NK-92 (cell line): Measurements from ENCODE around the gene BHLHE41.

Experiments
- DNase-seq: peaks from one replicate; lab custom pipeline; 2025; ENCODE audit not compliant: unreplicated experiment; lab: John Stamatoyannopoulos, UW

BHLHE41 gene

GRCh38 chr12:26116829-26117715 is 7.8 kb downstream of the BHLHE41 start:
- DNase-seq = no peak

GRCh38 chr12:26114720-26115401 is 10.0 kb downstream of the BHLHE41 start:
- DNase-seq = no peak

GRCh38 chr12:26113853-26114719 is 10.8 kb downstream of the BHLHE41 start:
- DNase-seq = no peak

GRCh38 chr12:26113181-26113654 is 11.6 kb downstream of the BHLHE41 start:
- DNase-seq = no peak

GRCh38 chr12:26112703-26113147 is 12.1 kb downstream of the BHLHE41 start:
- no peak for DNase-seq

GRCh38 chr12:26112232-26112631 is 12.6 kb downstream of the BHLHE41 start:
- DNase-seq = no peak

GRCh38 chr12:26109343-26109881 is 15.4 kb downstream of the BHLHE41 start:
- no peak for DNase-seq

GRCh38 chr12:26108915-26109314 is 15.9 kb downstream of the BHLHE41 start:
- no peak for DNase-seq

- no peak for DNase-seq
Measured at GRCh38 chr12:26106347-26106746, 18.5 kb downstream of the BHLHE41 start.

GRCh38 chr12:26102953-26103352 is 21.9 kb downstream of the BHLHE41 start:
- no peak for DNase-seq

GRCh38 chr12:26101763-26102162 is 23.1 kb downstream of the BHLHE41 start:
- DNase-seq = no peak

GRCh38 chr12:26101350-26101734 is 23.5 kb downstream of the BHLHE41 start:
- no peak for DNase-seq

- DNase-seq = no peak
Measured at GRCh38 chr12:26100666-26101349, 24.0 kb downstream of the BHLHE41 start.

GRCh38 chr12:26097046-26097878 is 27.6 kb downstream of the BHLHE41 start:
- no peak for DNase-seq

GRCh38 chr12:26096036-26096435 is 28.8 kb downstream of the BHLHE41 start:
- no peak for DNase-seq

- DNase-seq = no peak
Measured at GRCh38 chr12:26095186-26095585, 29.7 kb downstream of the BHLHE41 start.

- DNase-seq = no peak
Measured at GRCh38 chr12:26092346-26093105, 32.3 kb downstream of the BHLHE41 start.

- DNase-seq = no peak
Measured at GRCh38 chr12:26091822-26092221, 33.0 kb downstream of the BHLHE41 start.
